SK-N-MC (cell line): ENCODE results near the gene DHODH.

ENCODE experiments used
- DNase-seq: peaks from one replicate; pipeline ENCODE4 v3.0.0-alpha.2; 2011; ENCODE audit warnings: low read depth, low spot score
- H3K27ac ChIP-seq: fragments of 200-600 bp; sonication (generic); 2 replicates; pipeline ENCODE4 v1.5.1; 2016; ENCODE audit warnings: mixed run types
- H3K36me3 ChIP-seq: fragments of 200-600 bp; sonication (generic); 2 replicates; pipeline ENCODE4 v1.6.1; 2017; ENCODE audit warnings: antibody characterized with exemption, low read length, mixed read lengths; ENCODE audit not compliant: insufficient read depth
- H3K4me3 ChIP-seq: fragments of 200-600 bp; sonication (generic); 2 replicates; pipeline ENCODE4 v1.5.1; 2016
- H3K9ac ChIP-seq: fragments of 200-600 bp; sonication (generic); 2 replicates; pipeline ENCODE4 v1.8.0; 2017; ENCODE audit warnings: mixed run types, mixed read lengths; ENCODE audit not compliant: insufficient read length
- H3K9me3 ChIP-seq: fragments of 200-600 bp; sonication (generic); 2 replicates; pipeline ENCODE4 v1.6.1; 2017; ENCODE audit warnings: low read depth, mild to moderate bottlenecking, antibody characterized with exemption, low read length, moderate library complexity, mixed read lengths
- EZH2 ChIP-seq: fragments of 200-600 bp; sonication (generic); IDR thresholded peaks from one replicate; pipeline ENCODE4 v1.6.1; 2017; ENCODE audit warnings: antibody characterized with exemption
- FOXP2 ChIP-seq: optimal IDR thresholded peaks from 2 replicates; pipeline ENCODE3; 2011; ENCODE audit warnings: mild to moderate bottlenecking, moderate library complexity; ENCODE audit not compliant: insufficient read depth; ENCODE audit errors: extremely low read length, control extremely low read depth
- POLR2AphosphoS5 ChIP-seq: IDR thresholded peaks from 2 replicates; pipeline ENCODE4 v1.6.1; 2012; ENCODE audit warnings: mild to moderate bottlenecking, low read depth, low read length, borderline replicate concordance

DHODH gene

GRCh38 chr16:72008424-72009216, at the start of gene DHODH:
Gene DHODH, plus strand, starts transcription at chr16:72008744. Its CDS starts 21 bp downstream, at chr16:72008765.
- Histone ChIP-seq H3K9ac (peak within 1 kb of the TSS; percentile 73), H3K36me3 (no peaks in the 10 kb centered on the region), H3K27ac (no peak within 1 kb of the TSS), H3K9me3 (no peaks in the 10 kb centered on the region), H3K4me3 (peak within 1 kb of the TSS; percentile 86)
- TF ChIP-seq POLR2AphosphoS5, result peak; percentile 86
- TF ChIP-seq FOXP2, result no peak
- peak; percentile 32 for DNase-seq

GRCh38 chr16:71961066-71962039, 47.2 kb upstream of the DHODH start:
- TF ChIP-seq FOXP2 (no peak), EZH2 (no peak), POLR2AphosphoS5 (no peak)
- peak; percentile 28 for DNase-seq
- Histone ChIP-seq H3K9ac (no peak overlapping the region), H3K27ac (no peak overlapping the region), H3K9me3 (no peaks in the 10 kb centered on the region), H3K36me3 (no peaks in the 10 kb centered on the region), H3K4me3 (no peak overlapping the region)

- Histone ChIP-seq H3K27ac (no peak overlapping the region), H3K9ac (no peak overlapping the region), H3K4me3 (no peak overlapping the region), H3K36me3 (no peaks in the 10 kb centered on the region), H3K9me3 (no peaks in the 10 kb centered on the region)
- DNase-seq, result no peak
- TF ChIP-seq EZH2 (no peak), FOXP2 (no peak), POLR2AphosphoS5 (no peak)
These were observed 45.2 kb upstream of the DHODH start for GRCh38 chr16:71963125-71963875.

GRCh38 chr16:71965223-71965622, 43.3 kb upstream of the DHODH start:
- H3K36me3 ChIP-seq, result no peaks in the 10 kb centered on the region
- no peak overlapping the region for H3K9ac ChIP-seq
- H3K27ac ChIP-seq, result no peak overlapping the region
- no peak for DNase-seq
- no peak overlapping the region for H3K4me3 ChIP-seq
- TF ChIP-seq FOXP2, result no peak
- no peak for TF ChIP-seq EZH2
- no peak for TF ChIP-seq POLR2AphosphoS5
- H3K9me3 ChIP-seq, result no peaks in the 10 kb centered on the region

GRCh38 chr16:71966932-71967331, 41.6 kb upstream of the DHODH start:
- TF ChIP-seq FOXP2 (no peak), POLR2AphosphoS5 (no peak), EZH2 (no peak)
- Histone ChIP-seq H3K27ac (no peak overlapping the region), H3K36me3 (no peaks in the 10 kb centered on the region), H3K4me3 (no peak overlapping the region), H3K9me3 (no peaks in the 10 kb centered on the region), H3K9ac (no peak overlapping the region)
- no peak for DNase-seq

- H3K9ac ChIP-seq, result no peak overlapping the region
- H3K9me3 ChIP-seq, result no peaks in the 10 kb centered on the region
- DNase-seq, result no peak
- TF ChIP-seq FOXP2 (no peak), EZH2 (no peak), POLR2AphosphoS5 (no peak)
- H3K36me3 ChIP-seq, result no peaks in the 10 kb centered on the region
- no peak overlapping the region for H3K4me3 ChIP-seq
- H3K27ac ChIP-seq, result no peak overlapping the region
These were observed 39.2 kb upstream of the DHODH start for GRCh38 chr16:71969353-71969752.

GRCh38 chr16:71971571-71971970, 37.0 kb upstream of the DHODH start:
- Histone ChIP-seq H3K9ac (no peak overlapping the region), H3K36me3 (no peaks in the 10 kb centered on the region), H3K27ac (no peak overlapping the region), H3K9me3 (no peaks in the 10 kb centered on the region), H3K4me3 (no peak overlapping the region)
- TF ChIP-seq FOXP2 (no peak), EZH2 (no peak), POLR2AphosphoS5 (no peak)
- DNase-seq, result no peak

GRCh38 chr16:71972356-71972755, 36.2 kb upstream of the DHODH start:
- no peaks in the 10 kb centered on the region for H3K9me3 ChIP-seq
- H3K9ac ChIP-seq, result no peak overlapping the region
- H3K4me3 ChIP-seq, result no peak overlapping the region
- TF ChIP-seq FOXP2 (no peak), EZH2 (no peak), POLR2AphosphoS5 (no peak)
- no peak for DNase-seq
- no peaks in the 10 kb centered on the region for H3K36me3 ChIP-seq
- no peak overlapping the region for H3K27ac ChIP-seq
